ENCODE data around the gene POFUT1. TPM values are rescaled to one million over a fixed set of nuclear protein-coding genes. Genes with fewer than 3 reads are reported as not detected.
A peak's percentile ranks its signal among the peaks of the same experiment; 100 is the strongest.

The POFUT1 gene
- total RNA-seq, 4 donors from 2014 or later, result 13.8 to 96.1 (median 49.6) TPM

- DNase-seq, result peak; percentile 91
- no peaks in the 10 kb centered on the region for H3K9me3 ChIP-seq
- H3K4me3 ChIP-seq, result peak within 1 kb of the TSS; percentile 83 to 99 (median 92)
- no peaks in the 10 kb centered on the region for H3K36me3 ChIP-seq
- peaks cover 4 to 16% (median 10%) of the 10 kb centered on the region in 4 donors for H3K4me1 ChIP-seq
- TF ChIP-seq POLR2AphosphoS5 (IDR thresholded peaks at IDR 0.05) (peak in 2 of 3 donors; percentile 65 to 70), CTCF (IDR thresholded peaks at IDR 0.05) (no peak)
- peak within 1 kb of the TSS; percentile 80 to 85 (median 84) for H3K27ac ChIP-seq
- 0 to 4% methylated on average over 6 to 20 of the region's 62 CpGs for WGBS, 2 donors (ENCODE audit: low coverage in 1 of 2)
- H3K27me3 ChIP-seq, result no peaks in the 10 kb centered on the region
- intact Hi-C loops (cut with DNase I; ENCODE audit: low total_unique reads), result no loop called here
- in situ Hi-C loops (cut with MboI; ENCODE audit: low pct_ligation_motif_present in 1 of 4, low pct_unique_long_range_greater_than_20kb in 1 of 4, low sequenced_read_pairs in 3 of 4), result no loop called here
Measured at GRCh38 chr20:32277361-32278198, 69.9 kb downstream of the POFUT1 start, which contains the start of gene KIF3B. KIF3B (plus strand) TSS chr20:32277651; CDS start chr20:32309778, 32,127 bp downstream.

- no peak for DNase-seq
- TF ChIP-seq CTCF (IDR thresholded peaks at IDR 0.05) (no peak), POLR2A (IDR thresholded peaks at IDR 0.05) (no peak), EP300 (IDR thresholded peaks at IDR 0.05; ENCODE audit: low read depth) (no peak), POLR2AphosphoS5 (IDR thresholded peaks at IDR 0.05) (no peak)
- Histone ChIP-seq H3K36me3 (no peaks in the 10 kb centered on the region), H3K27me3 (no peaks in the 10 kb centered on the region), H3K27ac (peak overlapping the region; percentile 80 to 85 (median 84)), H3K4me3 (peak overlapping the region; percentile 83 to 99 (median 92)), H3K9me3 (no peaks in the 10 kb centered on the region), H3K4me1 (peaks cover 4 to 16% (median 10%) of the 10 kb centered on the region in 4 donors)
- intact Hi-C loops (cut with DNase I; ENCODE audit: low total_unique reads), result no loop called here
- WGBS, 2 donors (ENCODE audit: low coverage in 1 of 2), result 38 to 60% methylated on average over 2 to 4 of the region's 4 CpGs
- in situ Hi-C loops (cut with MboI; ENCODE audit: low pct_ligation_motif_present in 1 of 4, low pct_unique_long_range_greater_than_20kb in 1 of 4, low sequenced_read_pairs in 3 of 4), result no loop called here
Measured at GRCh38 chr20:32278199-32278643, 70.5 kb downstream of the POFUT1 start.

- TF ChIP-seq POLR2A (IDR thresholded peaks at IDR 0.05) (no peak), EP300 (IDR thresholded peaks at IDR 0.05; ENCODE audit: low read depth) (no peak), CTCF (IDR thresholded peaks at IDR 0.05) (no peak), POLR2AphosphoS5 (IDR thresholded peaks at IDR 0.05) (no peak)
- in situ Hi-C loops (cut with MboI; ENCODE audit: low pct_ligation_motif_present in 1 of 4, low pct_unique_long_range_greater_than_20kb in 1 of 4, low sequenced_read_pairs in 3 of 4) (no loop called here), intact Hi-C loops (cut with DNase I; ENCODE audit: low total_unique reads) (no loop called here)
- 82 to 84% methylated on average over 4 of the region's 4 CpGs for WGBS, 2 donors (ENCODE audit: low coverage in 1 of 2)
- H3K27ac ChIP-seq, result no peak overlapping the region
- DNase-seq, result no peak
- no peak overlapping the region for H3K4me3 ChIP-seq
- H3K36me3 ChIP-seq, result no peaks in the 10 kb centered on the region
- H3K9me3 ChIP-seq, result no peaks in the 10 kb centered on the region
- peaks cover 5 to 31% (median 23%) of the 10 kb centered on the region in 4 donors for H3K4me1 ChIP-seq
- H3K27me3 ChIP-seq, result no peaks in the 10 kb centered on the region
Measured at GRCh38 chr20:32281711-32282110, 74.0 kb downstream of the POFUT1 start.

GRCh38 chr20:32282461-32282860, 74.8 kb downstream of the POFUT1 start:
- Histone ChIP-seq H3K4me1 (peaks cover 5 to 29% (median 19%) of the 10 kb centered on the region in 4 donors), H3K4me3 (no peak overlapping the region), H3K36me3 (no peaks in the 10 kb centered on the region), H3K27me3 (no peaks in the 10 kb centered on the region), H3K9me3 (no peaks in the 10 kb centered on the region), H3K27ac (no peak overlapping the region)
- intact Hi-C loops (cut with DNase I; ENCODE audit: low total_unique reads), result no loop called here
- in situ Hi-C loops (cut with MboI; ENCODE audit: low pct_ligation_motif_present in 1 of 4, low pct_unique_long_range_greater_than_20kb in 1 of 4, low sequenced_read_pairs in 3 of 4), result no loop called here
- TF ChIP-seq POLR2AphosphoS5 (IDR thresholded peaks at IDR 0.05) (no peak), CTCF (IDR thresholded peaks at IDR 0.05) (no peak), EP300 (IDR thresholded peaks at IDR 0.05; ENCODE audit: low read depth) (no peak), POLR2A (IDR thresholded peaks at IDR 0.05) (no peak)
- DNase-seq, result no peak
- WGBS, 2 donors (ENCODE audit: low coverage in 1 of 2), result 58% methylated on average over 4 of the region's 4 CpGs; no CpG with 5 or more reads in 1 of the 2 donors

Data from transverse colon (tissue), 4 donors.